K562 (cell line): ENCODE measurements around the gene MUSTN1. TPM values are rescaled to one million over a fixed set of nuclear protein-coding genes. Genes with fewer than 3 reads are reported as not detected.

Experiments used
- ATAC-seq: fragments of 200-7000 bp; cut with Tn5 transposase; 3 replicates; pipeline ENCODE4 v1.9.1; 2020; ENCODE audit warnings: moderate library complexity
- BruUV-seq: library from RNA; stranded (reverse); fragments of 400-500 nt; replicated peaks from 2 replicates; lab custom pipeline; 2021; lab: Mats Ljungman, UMichigan
- CTCF ChIA-PET: fragments of 300-600 bp; formaldehyde crosslinking; extraction: SDS; loops from one replicate; lab custom pipeline; 2021; ENCODE audit warnings: low intra/inter-chr PET ratio; lab: Yijun Ruan, JAX
- POLR2A ChIA-PET: fragments of 300-600, 350-650 bp; sonication (Branson Sonifier 250); formaldehyde crosslinking; extraction: SDS; loops from one replicate; lab custom pipeline; 2021; ENCODE audit warnings: antibody characterized with exemption, inconsistent platforms; lab: Yijun Ruan, JAX
- DNase-seq, 4 experiments: peaks; one replicate each; pipeline versions ENCODE4 v3.0.0 to v3.0.0-alpha.2; 2011 to 2018; ENCODE audit warnings: low spot score in 3 of 4, mixed read lengths in 3 of 4; ENCODE audit errors: extremely low read depth in 1 of 4
- FAIRE-seq: peaks from 2 replicates; lab custom pipeline; 2011; peaks lifted over from hg19 to GRCh38; lab: Jason Lieb, UNC
- H2AFZ ChIP-seq: 2 replicates; pipeline ENCODE4 v1.6.0; 2011; ENCODE audit warnings: low read depth, low read length, control low read depth, inconsistent platforms
- H3K27ac ChIP-seq: fragments of 200-600 bp; 3 replicates; pipeline ENCODE4 v1.8.0; 2011; ENCODE audit warnings: low read depth, mild to moderate bottlenecking, control low read depth, inconsistent platforms, low read length, moderate library complexity, mixed read lengths; ENCODE audit errors: extremely low read depth
- H3K27me3 ChIP-seq, 2 experiments: fragments of 300-600 bp in 1 of 2; 2 replicates in 1 of 2; 3 replicates in 1 of 2; pipeline versions ENCODE4 v1.6.0 to v1.8.0; 2011; ENCODE audit warnings: inconsistent platforms in 2 of 2, low read length in 2 of 2, mild to moderate bottlenecking in 1 of 2, mixed read lengths in 1 of 2, moderate library complexity in 1 of 2; ENCODE audit not compliant: control insufficient read depth in 2 of 2, insufficient read depth in 2 of 2
- H3K36me3 ChIP-seq: fragments of 300-600 bp; 3 replicates; pipeline ENCODE4 v1.8.0; 2011; ENCODE audit warnings: mild to moderate bottlenecking, low read length, inconsistent platforms; ENCODE audit not compliant: control insufficient read depth, insufficient read depth
- H3K4me1 ChIP-seq, 2 experiments: fragments of 200-600 bp in 1 of 2; replicated peaks in 1 of 2; 2 replicates in 1 of 2; 3 replicates in 1 of 2; pipeline versions ENCODE4 v1.5.1 to v1.8.0; 2011; ENCODE audit warnings: inconsistent platforms in 2 of 2, low read length in 2 of 2, mild to moderate bottlenecking in 1 of 2, mixed read lengths in 1 of 2, moderate library complexity in 1 of 2; ENCODE audit not compliant: control insufficient read depth in 2 of 2, insufficient read depth in 2 of 2
- H3K4me2 ChIP-seq: 2 replicates; pipeline ENCODE4 v1.6.1; 2011; ENCODE audit warnings: low read length, control low read depth, inconsistent platforms, mixed read lengths; ENCODE audit not compliant: insufficient read depth
- H3K4me3 ChIP-seq: fragments of 200-600 bp; sonication (generic), shearing (Covaris generic); 2 replicates; pipeline ENCODE4 v1.5.1; 2016; ENCODE audit warnings: control low read depth, inconsistent platforms
- H3K79me2 ChIP-seq: fragments of 200-600 bp; 3 replicates; pipeline ENCODE4 v1.8.0; 2011; ENCODE audit warnings: low read length, inconsistent platforms; ENCODE audit not compliant: control insufficient read depth, insufficient read depth
- H3K9ac ChIP-seq, 2 experiments: 2 replicates each; pipeline versions ENCODE4 v1.6.0 to v1.6.1; 2011; ENCODE audit warnings: low read depth in 2 of 2, low read length in 2 of 2, control low read depth in 1 of 2, inconsistent platforms in 1 of 2, mild to moderate bottlenecking in 1 of 2, mixed read lengths in 1 of 2; ENCODE audit not compliant: insufficient read depth in 1 of 2
- H3K9me1 ChIP-seq: one replicate; pipeline ENCODE4 v1.6.0; 2011; ENCODE audit warnings: inconsistent platforms, mild to moderate bottlenecking, low read length, moderate library complexity; ENCODE audit not compliant: control insufficient read depth, insufficient read depth
- H3K9me3 ChIP-seq: replicated peaks from 2 replicates; pipeline ENCODE4 v1.5.1; 2011; ENCODE audit warnings: low read depth, low read length, inconsistent platforms; ENCODE audit not compliant: control insufficient read depth, insufficient read depth
- H4K20me1 ChIP-seq: replicated peaks from 2 replicates; pipeline ENCODE4 v1.6.1; 2011; ENCODE audit warnings: low read length, inconsistent platforms, mixed read lengths; ENCODE audit not compliant: control insufficient read depth, insufficient read depth
- BRD9 ChIP-seq: fragments of 450-650 bp; IDR thresholded peaks from 2 replicates; pipeline ENCODE4 v1.6.1; 2018; ENCODE audit warnings: low read depth; ENCODE audit not compliant: partially characterized antibody
- CBX8 ChIP-seq: fragments of 200-600 bp; sonication (generic); IDR thresholded peaks from 2 replicates; pipeline ENCODE4 v1.6.1; 2012; ENCODE audit warnings: borderline replicate concordance, mixed run types, low read depth, mild to moderate bottlenecking, moderate library complexity, mixed read lengths, low read length, control low read depth, inconsistent platforms; ENCODE audit not compliant: poor library complexity, severe bottlenecking; ENCODE audit errors: extremely low read depth
- CEBPZ ChIP-seq: fragments of 150-350 bp; IDR thresholded peaks from 2 replicates; pipeline ENCODE4 v1.6.1; 2014; ENCODE audit warnings: low read depth, mild to moderate bottlenecking, low read length, borderline replicate concordance
- CREB1 ChIP-seq, 2 experiments: sonication (generic) in 1 of 2; formaldehyde crosslinking in 1 of 2; IDR thresholded peaks; 2 replicates each; pipeline versions ENCODE4 v1.6.1 to v1.8.0; 2012 to 2022; ENCODE audit warnings: inconsistent platforms in 1 of 2, mild to moderate bottlenecking in 1 of 2, missing genetic modification reagents in 1 of 2, moderate library complexity in 1 of 2
- EGR1 ChIP-seq: fragments of 450-650 bp; conservative IDR thresholded peaks from 2 replicates; pipeline ENCODE4 v1.6.1; 2017; ENCODE audit warnings: mild to moderate bottlenecking
- FOXK2 ChIP-seq, 2 experiments: fragments of 450-650 bp; IDR thresholded peaks in 1 of 2; conservative IDR thresholded peaks in 1 of 2; 2 replicates each; pipeline ENCODE4 v1.6.1; 2016; ENCODE audit warnings: low read depth in 2 of 2, mild to moderate bottlenecking in 1 of 2
- KLF1 ChIP-seq: fragments of 450-650 bp; IDR thresholded peaks from 2 replicates; pipeline ENCODE4 v1.6.1; 2016; ENCODE audit warnings: missing genetic modification characterization, missing compliant biosample characterization
- TCFL5 ChIP-seq: fragments of 250-450 bp; sonication (Bioruptor Pico); conservative IDR thresholded peaks from 2 replicates; pipeline ENCODE4 v1.6.1; 2021; ENCODE audit warnings: mild to moderate bottlenecking, moderate library complexity, matching md5 sums
- YBX1 ChIP-seq: fragments of 450-650 bp; IDR thresholded peaks from 2 replicates; pipeline ENCODE4 v1.7.1; 2016; ENCODE audit warnings: mild to moderate bottlenecking
- ZNF512 ChIP-seq: IDR thresholded peaks from 2 replicates; pipeline ENCODE4 v1.6.1; 2016; ENCODE audit warnings: missing genetic modification characterization, missing compliant biosample characterization
- ZNF778 ChIP-seq: fragments of 450-650 bp; formaldehyde crosslinking; IDR thresholded peaks from 2 replicates; pipeline ENCODE4 v1.4.0; 2020; ENCODE audit warnings: mild to moderate bottlenecking, moderate library complexity
- WGBS: fragments of 100-300 bp; shearing (Covaris generic); methylation state at CpG from one replicate; pipeline ENCODE4 v1.1.6; 2016; ENCODE audit warnings: low coverage, mixed read lengths; ENCODE audit not compliant: insufficient coverage; ENCODE audit errors: missing lambda C conversion rate; 5-methylcytosine and 5-hydroxymethylcytosine counted together
- in situ Hi-C: fragments of 300-500 bp; cut with MboI; formaldehyde crosslinking; loops from 4 replicates; pipeline ENCODE4 v1.15.0; 2018; ENCODE audit warnings: inconsistent platforms, mixed read lengths
- intact Hi-C: fragments of 100-400 bp; cut with micrococcal nuclease; formaldehyde crosslinking; loops from 2 replicates; pipeline ENCODE4 v1.14.2; 2022
- polyA plus RNA-seq, 8 experiments: library from polyadenylated mRNA; depleted of rRNA in 4 of 8; stranded (reverse) in 5 of 8; unstranded in 3 of 8; fragments of >200 nt; fragmentation: Nextera tagmentation in 2 of 8; fragmentation: Illumina TruSeq in 1 of 8; extraction: Ambion mirVana in 2 of 8; extraction: Trizol in 1 of 8; gene quantifications; 2 replicates each; pipeline versions ENCODE4 v1.2.1 to v1.2.3, GENCODE V29; 2011 to 2014; ENCODE audit warnings: inconsistent platforms in 1 of 8, missing spikeins in 1 of 8
- total RNA-seq, 7 experiments: library from RNA; depleted of rRNA in 6 of 7; stranded (reverse); fragments of >200 nt in 6 of 7; fragmentation: Illumina TruSeq in 2 of 7; extraction: Trizol in 2 of 7; gene quantifications; 2 replicates each; pipeline versions ENCODE4 v1.2.1 to v1.2.3, GENCODE V29; 2011 to 2021; ENCODE audit warnings: low replicate concordance in 1 of 7
- TF ChIP-seq, protein P1 (sequence below): fragments of 250-450 bp; sonication (Bioruptor Pico); IDR thresholded peaks from 2 replicates; pipeline ENCODE4 v1.5.0; 2021; ENCODE audit warnings: mild to moderate bottlenecking, moderate library complexity

Gene MUSTN1
- total and polyA plus RNA-seq, 9 of the 15 experiments (the other 6 are each of a cell fraction or from before 2014, with no cell fraction given), result 0.15 to 0.78 (median 0.44) TPM; not detected in 4

GRCh38 chr3:52848617-52849016 lies 13.8 kb upstream of the MUSTN1 start (continued):
- no peak for TF ChIP-seq ZNF512
- TF ChIP-seq, protein P1, sequence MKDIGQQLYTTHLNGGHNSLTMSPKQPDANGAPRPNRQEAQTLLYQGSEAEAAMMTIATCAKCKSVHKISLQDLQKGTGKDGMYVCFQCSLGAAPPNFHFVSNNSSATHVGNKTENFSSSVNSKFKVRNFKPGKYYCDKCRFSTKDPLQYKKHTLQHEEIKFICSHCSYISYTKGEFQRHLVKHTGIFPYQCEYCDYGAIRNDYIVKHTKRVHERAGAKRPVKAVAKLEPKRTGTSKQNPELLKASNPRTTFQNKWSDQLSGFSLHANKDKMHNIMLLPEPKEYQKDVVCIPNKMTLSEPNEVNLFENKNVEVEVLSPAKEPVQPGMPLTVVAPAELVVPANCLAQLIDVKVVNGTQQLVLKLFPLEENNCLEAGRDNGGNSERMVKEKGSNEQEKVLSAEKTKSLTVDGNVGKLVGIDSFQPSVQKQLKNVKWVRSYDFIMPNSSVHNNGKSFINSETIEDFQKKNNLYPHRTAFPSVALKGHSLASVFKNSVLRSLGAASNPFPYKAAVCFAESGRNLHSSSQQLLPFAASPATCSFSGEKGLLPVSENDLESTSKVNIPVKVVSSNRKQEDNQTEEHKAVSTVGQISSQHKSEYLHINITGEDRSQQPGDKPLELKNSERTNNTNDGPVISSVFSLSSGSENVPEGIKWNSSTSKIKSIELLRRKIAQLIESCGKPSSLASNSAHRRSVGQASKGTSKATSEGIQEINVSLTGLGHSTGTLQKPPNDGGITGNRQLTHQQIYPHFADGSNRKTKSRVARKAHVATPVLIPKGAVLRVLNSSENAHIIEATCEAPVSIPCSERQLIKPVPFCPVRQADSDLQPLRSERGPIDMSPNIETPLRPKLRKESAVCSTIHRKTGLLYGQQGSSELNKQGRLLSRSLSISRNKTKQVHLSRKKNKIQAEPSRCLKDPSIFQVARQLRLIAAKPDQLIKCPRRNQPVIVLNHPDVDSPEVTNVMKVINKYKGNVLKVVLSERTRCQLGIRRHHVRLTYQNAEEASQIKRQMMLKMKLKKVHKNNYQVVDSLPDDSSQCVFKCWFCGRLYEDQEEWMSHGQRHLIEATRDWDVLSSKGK (CRISPR knock-in tag), result no peak
- no peak for TF ChIP-seq KLF1 (tag)

DNA sequence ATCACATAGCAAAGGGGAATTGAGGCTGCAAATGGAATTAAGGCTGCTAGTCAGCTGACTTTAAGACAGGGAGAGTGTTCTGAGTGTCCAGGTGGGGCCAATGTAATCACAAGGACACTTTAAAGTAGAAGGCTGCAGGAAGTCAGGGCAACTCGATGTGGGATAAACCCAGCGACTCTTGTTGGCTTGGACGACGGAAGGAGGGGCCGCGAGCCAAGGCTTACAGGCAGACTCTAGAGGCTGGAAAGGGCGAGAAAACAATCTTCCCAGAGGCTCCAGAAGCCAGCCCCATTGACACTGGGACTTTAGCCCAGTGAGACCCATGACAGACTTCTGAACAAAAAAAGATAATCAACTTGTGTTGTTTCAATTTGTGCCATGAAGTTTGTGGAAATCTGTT lies 12.9 kb upstream of the MUSTN1 start:
- Histone ChIP-seq H3K9ac (no peak overlapping the region), H3K4me3 (no peak overlapping the region), H4K20me1 (0 out of 2 replicates have a peak, but pooled peaks cover 7% of the 10 kb centered on the region), H3K9me1 (no peaks in the 10 kb centered on the region), H3K36me3 (peaks cover 6% of the 10 kb centered on the region; the same call in 1 of the 3 replicates), H3K4me2 (no peak overlapping the region), H3K4me1 (no peaks in the 10 kb centered on the region), H2AFZ (no peak overlapping the region), H3K27ac (no peak overlapping the region), H3K79me2 (no peaks in the 10 kb centered on the region), H3K9me3 (no peaks in the 10 kb centered on the region), H3K27me3 (no peaks in the 10 kb centered on the region)
- DNase-seq, result no peak
- WGBS, result 66% methylated on average over 7 of the region's 7 CpGs
- POLR2A ChIA-PET, result interaction anchor here (0.9 to 1.0 kb wide), 2 partner anchors 8 to 10 kb away, joined by 3 read pairs; no protein-coding TSS in a partner anchor
- CTCF ChIA-PET, result no interaction called here
- in situ Hi-C loops, result loop anchor here (10.0 kb wide), 1 partner anchor 227 kb away; no protein-coding TSS in a partner anchor
- intact Hi-C loops, result no loop called here
- FAIRE-seq, result no peak
- ATAC-seq, result no peak
- no TSS peak for BruUV-seq
- TF ChIP-seq EGR1 (no peak), CEBPZ (no peak), CBX8 (no peak), FOXK2 (conservative IDR thresholded peaks at IDR 0.05 in 1 of 2, IDR thresholded peaks at IDR 0.05 in 1 of 2; ENCODE audit: low read depth in 2 of 2) (no peak), ZNF778 (CRISPR knock-in tag) (no peak), YBX1 (no peak), TCFL5 (CRISPR knock-in tag) (no peak), BRD9 (no peak), CREB1 (IDR thresholded peaks at IDR 0.05) (no peak), CREB1 (CRISPR knock-in tag; IDR thresholded peaks at IDR 0.05) (no peak)
